Measurements from ENCODE around the gene ANK3. TPM values are rescaled to one million over a fixed set of nuclear protein-coding genes. Genes with fewer than 3 reads are reported as not detected.

ANK3 gene
- polyA plus RNA-seq, 1 donor (not counting 4 experiments of a cell fraction or from before 2014, with no cell fraction given): 8.3 TPM

- Histone ChIP-seq H3K27me3 (ENCODE audit: control insufficient read depth, extremely low read depth, insufficient read depth, low read length) (no peaks in the 10 kb centered on the region), H3K9me1 (ENCODE audit: control insufficient read depth, extremely low read depth, insufficient read depth, low read length) (no peaks in the 10 kb centered on the region), H3K4me2 (ENCODE audit: control insufficient read depth, extremely low read depth, insufficient read depth, low read depth, low read length) (no peak overlapping the region), H3K27ac (ENCODE audit: control insufficient read depth, insufficient read depth, low read length) (no peak overlapping the region), H2AFZ (ENCODE audit: control insufficient read depth, low read length) (no peak overlapping the region), H3K36me3 (ENCODE audit: control insufficient read depth in 2 of 2, extremely low read depth in 1 of 2, insufficient read depth in 2 of 2, low read length in 2 of 2) (no peaks in the 10 kb centered on the region), H4K20me1 (ENCODE audit: control insufficient read depth, extremely low read depth, insufficient read depth, low read length) (no peaks in the 10 kb centered on the region), H3K79me2 (ENCODE audit: control insufficient read depth, insufficient read depth, low read length) (no peaks in the 10 kb centered on the region), H3K4me1 (ENCODE audit: control insufficient read depth, extremely low read depth, insufficient read depth, low read length) (peaks cover 28% of the 10 kb centered on the region), H3K9ac (ENCODE audit: control insufficient read depth, extremely low read depth, insufficient read depth, low read length) (no peak overlapping the region), H3K4me3 (ENCODE audit: control insufficient read depth in 2 of 3, extremely low read depth in 1 of 3, insufficient read depth in 2 of 3, low read depth in 1 of 3, low read length in 3 of 3) (no peak overlapping the region), H3K9me3 (ENCODE audit: control insufficient read depth, low read depth, low read length) (no peaks in the 10 kb centered on the region)
- no peak for DNase-seq (ENCODE audit: low read depth, low spot score)
- no peak for TF ChIP-seq EZH2 (IDR thresholded peaks at IDR 0.05; ENCODE audit: low read length)
- no peak for TF ChIP-seq CTCF (optimal IDR thresholded peaks at IDR 0.05 in 1 of 3, IDR thresholded peaks at IDR 0.05 in 1 of 3, conservative IDR thresholded peaks at IDR 0.05 in 1 of 3; ENCODE audit: extremely low read depth in 1 of 3, insufficient read depth in 2 of 3, low read length in 3 of 3)
- FAIRE-seq: no peak
- dilution Hi-C loops (cut with MboI; ENCODE audit: extremely low pct_ligation_motif_present, low sequenced_read_pairs): no loop called here
These were observed 23.8 kb upstream of the ANK3 start for GRCh38 chr10:60413306-60414012.

- H3K27ac ChIP-seq (ENCODE audit: control insufficient read depth, insufficient read depth, low read length): no peak overlapping the region
- no peaks in the 10 kb centered on the region for H3K9me3 ChIP-seq (ENCODE audit: control insufficient read depth, low read depth, low read length)
- no peaks in the 10 kb centered on the region for H3K27me3 ChIP-seq (ENCODE audit: control insufficient read depth, extremely low read depth, insufficient read depth, low read length)
- no peaks in the 10 kb centered on the region for H3K79me2 ChIP-seq (ENCODE audit: control insufficient read depth, insufficient read depth, low read length)
- no peak overlapping the region for H3K4me3 ChIP-seq (ENCODE audit: control insufficient read depth in 2 of 3, extremely low read depth in 1 of 3, insufficient read depth in 2 of 3, low read depth in 1 of 3, low read length in 3 of 3)
- no peaks in the 10 kb centered on the region for H3K36me3 ChIP-seq (ENCODE audit: control insufficient read depth in 2 of 2, extremely low read depth in 1 of 2, insufficient read depth in 2 of 2, low read length in 2 of 2)
- FAIRE-seq (no peak), DNase-seq (ENCODE audit: low read depth, low spot score) (no peak)
- H3K9me1 ChIP-seq (ENCODE audit: control insufficient read depth, extremely low read depth, insufficient read depth, low read length): no peaks in the 10 kb centered on the region
- no peak overlapping the region for H2AFZ ChIP-seq (ENCODE audit: control insufficient read depth, low read length)
- H3K9ac ChIP-seq (ENCODE audit: control insufficient read depth, extremely low read depth, insufficient read depth, low read length): no peak overlapping the region
- no peaks in the 10 kb centered on the region for H4K20me1 ChIP-seq (ENCODE audit: control insufficient read depth, extremely low read depth, insufficient read depth, low read length)
- H3K4me2 ChIP-seq (ENCODE audit: control insufficient read depth, extremely low read depth, insufficient read depth, low read depth, low read length): no peak overlapping the region
- peaks cover 17% of the 10 kb centered on the region for H3K4me1 ChIP-seq (ENCODE audit: control insufficient read depth, extremely low read depth, insufficient read depth, low read length)
- TF ChIP-seq CTCF (optimal IDR thresholded peaks at IDR 0.05 in 1 of 3, IDR thresholded peaks at IDR 0.05 in 1 of 3, conservative IDR thresholded peaks at IDR 0.05 in 1 of 3; ENCODE audit: extremely low read depth in 1 of 3, insufficient read depth in 2 of 3, low read length in 3 of 3) (no peak), EZH2 (IDR thresholded peaks at IDR 0.05; ENCODE audit: low read length) (no peak)
- dilution Hi-C loops (cut with MboI; ENCODE audit: extremely low pct_ligation_motif_present, low sequenced_read_pairs): no loop called here
These were observed 21.3 kb upstream of the ANK3 start for GRCh38 chr10:60410970-60411369.

All from keratinocyte (primary cell).